Ishikawa (cell line): ENCODE results near the gene TCP11.

Experiments
- EGR1 ChIP-seq: IDR thresholded peaks from 2 replicates; pipeline ENCODE4 v1.6.1; 2012
- RAD21 ChIP-seq: IDR thresholded peaks from 2 replicates; pipeline ENCODE4 v1.6.1; 2012; ENCODE audit warnings: low read depth
- TAF1 ChIP-seq: IDR thresholded peaks from 2 replicates; pipeline ENCODE4 v1.6.1; 2012; ENCODE audit warnings: low read depth, mild to moderate bottlenecking
- TCF12 ChIP-seq: IDR thresholded peaks from 2 replicates; pipeline ENCODE4 v1.6.1; 2012; ENCODE audit warnings: low read depth
- ZBTB7A ChIP-seq: IDR thresholded peaks from 2 replicates; pipeline ENCODE4 v1.6.1; 2012; ENCODE audit warnings: low read depth

- TF ChIP-seq TCF12: no peak
- no peak for TF ChIP-seq RAD21
- TF ChIP-seq TAF1: no peak
- no peak for TF ChIP-seq EGR1
- TF ChIP-seq ZBTB7A: no peak
Measured at GRCh38 chr6:35078226-35078850, 62.8 kb downstream of the TCP11 start.
